Endothelial cell (in vitro differentiated cells): ENCODE data around the gene PRPF6. TPM values are rescaled to one million over a fixed set of nuclear protein-coding genes. Genes with fewer than 3 reads are reported as not detected.
A peak's percentile ranks its signal among the peaks of the same experiment; 100 is the strongest.

Experiments
- DNase-seq: peaks from one replicate; pipeline ENCODE4 v3.0.0; 2021; ENCODE audit warnings: low spot score
- H3K27ac Mint-ChIP-seq: one replicate; pipeline ENCODE4 v1.8.0; 2021; ENCODE audit warnings: mixed read lengths, inconsistent platforms; ENCODE audit not compliant: unreplicated experiment
- H3K27me3 Mint-ChIP-seq: one replicate; pipeline ENCODE4 v1.8.0; 2021; ENCODE audit warnings: mild to moderate bottlenecking, moderate library complexity, mixed read lengths, inconsistent platforms; ENCODE audit not compliant: unreplicated experiment
- H3K36me3 Mint-ChIP-seq: one replicate; pipeline ENCODE4 v1.8.0; 2021; ENCODE audit warnings: mild to moderate bottlenecking, low read depth, mixed read lengths, inconsistent platforms; ENCODE audit not compliant: unreplicated experiment
- H3K4me1 Mint-ChIP-seq: one replicate; pipeline ENCODE4 v1.8.0; 2021; ENCODE audit warnings: mild to moderate bottlenecking, mixed read lengths, inconsistent platforms; ENCODE audit not compliant: unreplicated experiment
- H3K4me3 Mint-ChIP-seq: one replicate; pipeline ENCODE4 v1.8.0; 2021; ENCODE audit warnings: mild to moderate bottlenecking, mixed read lengths, inconsistent platforms; ENCODE audit not compliant: unreplicated experiment
- H3K9me3 Mint-ChIP-seq: one replicate; pipeline ENCODE4 v1.8.0; 2021; ENCODE audit warnings: mixed read lengths, inconsistent platforms; ENCODE audit not compliant: unreplicated experiment
- CTCF ChIP-seq: fragments of 200-600 bp; sonication (generic); IDR thresholded peaks from one replicate; pipeline ENCODE4 v1.5.0; 2021; ENCODE audit warnings: antibody characterized with exemption; ENCODE audit not compliant: unreplicated experiment
- total RNA-seq: library from RNA; stranded (reverse); fragmentation: NEBNext Ultra II Directional; extraction: Animal tissue kit (Norgen Biotek cat#: 25700); gene quantifications from one replicate; pipeline ENCODE4 v1.2.1, GENCODE V29; 2021; ENCODE audit not compliant: unreplicated experiment

Gene PRPF6
- total RNA-seq, 1 donor from 2014 or later = 73.4 TPM

- no peaks in the 10 kb centered on the region for H3K9me3 Mint-ChIP-seq
- no peak for TF ChIP-seq CTCF
- H3K4me1 Mint-ChIP-seq = peaks cover 32% of the 10 kb centered on the region
- H3K27me3 Mint-ChIP-seq = peaks cover 13% of the 10 kb centered on the region
- no peak for DNase-seq
- H3K27ac Mint-ChIP-seq = no peak overlapping the region
- H3K4me3 Mint-ChIP-seq = peak overlapping the region; percentile 43
- peaks cover 15% of the 10 kb centered on the region for H3K36me3 Mint-ChIP-seq
Observed at GRCh38 chr20:63976980-63977738, 3.8 kb upstream of the PRPF6 start.

- TF ChIP-seq CTCF = no peak
- peaks cover 31% of the 10 kb centered on the region for H3K4me1 Mint-ChIP-seq
- H3K9me3 Mint-ChIP-seq = no peaks in the 10 kb centered on the region
- DNase-seq = no peak
- H3K27me3 Mint-ChIP-seq = peaks cover 12% of the 10 kb centered on the region
- H3K36me3 Mint-ChIP-seq = peaks cover 18% of the 10 kb centered on the region
- no peak overlapping the region for H3K27ac Mint-ChIP-seq
- H3K4me3 Mint-ChIP-seq = no peak overlapping the region
Observed at GRCh38 chr20:63977739-63978276, 3.1 kb upstream of the PRPF6 start.

- Mint-ChIP-seq H3K4me3 (peak overlapping the region; percentile 85), H3K27me3 (peaks cover 12% of the 10 kb centered on the region), H3K36me3 (peaks cover 13% of the 10 kb centered on the region), H3K4me1 (peaks cover 30% of the 10 kb centered on the region), H3K9me3 (no peaks in the 10 kb centered on the region), H3K27ac (peak overlapping the region; percentile 67)
- peak; percentile 66 for DNase-seq
- no peak for TF ChIP-seq CTCF
Observed at GRCh38 chr20:63978319-63979228, 2.4 kb upstream of the PRPF6 start.

GRCh38 chr20:63979229-63979556, 1.7 kb upstream of the PRPF6 start:
- Mint-ChIP-seq H3K27ac (no peak overlapping the region), H3K9me3 (no peaks in the 10 kb centered on the region), H3K4me1 (peaks cover 30% of the 10 kb centered on the region), H3K4me3 (peak overlapping the region; percentile 85), H3K36me3 (peaks cover 12% of the 10 kb centered on the region), H3K27me3 (peaks cover 12% of the 10 kb centered on the region)
- no peak for TF ChIP-seq CTCF
- no peak for DNase-seq
